Breast epithelium (tissue), 3 donors: ENCODE measurements around the gene ATF3.

Source experiments
- CTCF ChIP-seq, 3 donors: fragments of 450-650 bp; IDR thresholded peaks; one replicate each; pipeline ENCODE4 v1.5.1; 2016 to 2017; ENCODE audit warnings: antibody characterized with exemption in 3 of 3, mild to moderate bottlenecking in 3 of 3, moderate library complexity in 3 of 3
- POLR2A ChIP-seq: fragments of 450-650 bp; IDR thresholded peaks from one replicate; pipeline ENCODE4 v1.6.1; 2016; ENCODE audit warnings: antibody characterized with exemption, mild to moderate bottlenecking, moderate library complexity
- POLR2AphosphoS5 ChIP-seq, 3 donors: sonication (generic); formaldehyde crosslinking; IDR thresholded peaks; one replicate each; pipeline ENCODE4 v1.6.1; 2017; ENCODE audit warnings: antibody characterized with exemption in 3 of 3

GRCh38 chr1:212589446-212589845 lies 19.1 kb upstream of the ATF3 start:
- TF ChIP-seq POLR2AphosphoS5 (IDR thresholded peaks at IDR 0.05) (no peak), CTCF (IDR thresholded peaks at IDR 0.05) (no peak), POLR2A (no peak)
